ENCODE data around the gene ZFPL1. TPM values are rescaled to one million over a fixed set of nuclear protein-coding genes. Genes with fewer than 3 reads are reported as not detected.
A peak's percentile ranks its signal among the peaks of the same experiment; 100 is the strongest.

ZFPL1 gene
- total RNA-seq, 2 donors from 2014 or later: 61.6 to 62.6 TPM

GRCh38 chr11:65110354-65110861 lies 26.4 kb downstream of the ZFPL1 start:
- H3K4me1 ChIP-seq (replicated peaks): peaks cover 7% of the 10 kb centered on the region
- no peaks in the 10 kb centered on the region for H3K36me3 ChIP-seq
- peak overlapping the region; percentile 34 to 60 for H3K27ac ChIP-seq
- intact Hi-C loops (cut with DNase I): loop anchor here (10.0 kb wide), 2 partner anchors 196 to 256 kb away; partner anchors contain the start of gene ATG2A
- no peak overlapping the region for H3K4me3 ChIP-seq
- TF ChIP-seq CTCF (IDR thresholded peaks at IDR 0.05) (peak; percentile 98), POLR2AphosphoS5 (IDR thresholded peaks at IDR 0.05) (peak; percentile 68), POLR2A (IDR thresholded peaks at IDR 0.05) (no peak)
- no peaks in the 10 kb centered on the region for H3K27me3 ChIP-seq (replicated peaks; ENCODE audit: insufficient read depth)
- 16% methylated on average over 18 of the region's 18 CpGs for WGBS
- no peaks in the 10 kb centered on the region for H3K9me3 ChIP-seq
- DNase-seq (ENCODE audit: low spot score): peak; percentile 86

- intact Hi-C loops (cut with DNase I): loop anchor here (10.0 kb wide), 2 partner anchors 196 to 256 kb away; partner anchors contain the start of gene ATG2A
- no peak for TF ChIP-seq POLR2AphosphoS5 (IDR thresholded peaks at IDR 0.05)
- no peak for TF ChIP-seq POLR2A (IDR thresholded peaks at IDR 0.05)
- no peak for TF ChIP-seq CTCF (IDR thresholded peaks at IDR 0.05)
- no peaks in the 10 kb centered on the region for H3K36me3 ChIP-seq
- H3K4me1 ChIP-seq (replicated peaks): peaks cover 14% of the 10 kb centered on the region
- no peak overlapping the region for H3K4me3 ChIP-seq
- H3K9me3 ChIP-seq: no peaks in the 10 kb centered on the region
- no peaks in the 10 kb centered on the region for H3K27me3 ChIP-seq (replicated peaks; ENCODE audit: insufficient read depth)
- 70% methylated on average over 29 of the region's 31 CpGs for WGBS
- peak overlapping the region in 1 of 2 donors; percentile 60 for H3K27ac ChIP-seq
- DNase-seq (ENCODE audit: low spot score): no peak
Observed at GRCh38 chr11:65111159-65111743, 27.2 kb downstream of the ZFPL1 start.

- intact Hi-C loops (cut with DNase I): loop anchor here (10.0 kb wide), 2 partner anchors 197 to 257 kb away; partner anchors contain the start of gene ATG2A
Observed at GRCh38 chr11:65111744-65112545, 27.9 kb downstream of the ZFPL1 start, which contains the start of gene TM7SF2. Gene TM7SF2, plus strand, starts transcription at chr11:65111872. Its CDS starts 144 bp downstream, at chr11:65112016.

More at GRCh38 chr11:65111744-65112545, 27.9 kb downstream of the ZFPL1 start, which contains the start of gene TM7SF2:
- H3K36me3 ChIP-seq: no peaks in the 10 kb centered on the region
- peak within 1 kb of the TSS; percentile 76 to 80 for H3K27ac ChIP-seq
- peak; percentile 97 for DNase-seq (ENCODE audit: low spot score)
- 2% methylated on average over 59 of the region's 64 CpGs for WGBS
- H3K4me1 ChIP-seq (replicated peaks): peaks cover 18% of the 10 kb centered on the region
- H3K27me3 ChIP-seq (replicated peaks; ENCODE audit: insufficient read depth): no peaks in the 10 kb centered on the region
- TF ChIP-seq CTCF (IDR thresholded peaks at IDR 0.05) (peak in 1 of 4 experiments; percentile 12), POLR2AphosphoS5 (IDR thresholded peaks at IDR 0.05) (peak; percentile 98), POLR2A (IDR thresholded peaks at IDR 0.05) (peak; percentile 94)
- no peaks in the 10 kb centered on the region for H3K9me3 ChIP-seq
- H3K4me3 ChIP-seq: peak within 1 kb of the TSS; percentile 42 to 51
